ENCODE data around the gene SCLY. TPM values are rescaled to one million over a fixed set of nuclear protein-coding genes. Genes with fewer than 3 reads are reported as not detected.

SCLY gene
- polyA plus RNA-seq, 1 of the 3 experiments (the other 2 are of a cell fraction): 20.9 TPM

GRCh38 chr2:238060096-238060541, 682 bp upstream of the SCLY start:
- peak overlapping the region; percentile 87 for H2AFZ ChIP-seq (ENCODE audit: low read depth)
- POLR2A ChIA-PET: interaction anchor here (1.0 to 1.5 kb wide), 8 partner anchors 13 to 202 kb away, joined by 3 to 6 read pairs (median 3); no protein-coding TSS in a partner anchor

More at GRCh38 chr2:238060096-238060541, 682 bp upstream of the SCLY start:
- Histone ChIP-seq H3K9me3 (no peaks in the 10 kb centered on the region), H3K4me3 (ENCODE audit: low read depth in 2 of 2, low read length in 1 of 2) (peak overlapping the region; percentile 71 to 88), H3K27me3 (ENCODE audit: insufficient read depth) (no peaks in the 10 kb centered on the region), H3K27ac (ENCODE audit: low read depth in 2 of 2, low read length in 1 of 2) (peak overlapping the region; percentile 79 to 91), H4K20me1 (ENCODE audit: insufficient read depth) (no peaks in the 10 kb centered on the region), H3K79me2 (ENCODE audit: insufficient read depth) (peaks cover 18% of the 10 kb centered on the region; the same call in 1 of the 2 replicates), H3K36me3 (replicated peaks in 1 of 2; ENCODE audit: control insufficient read depth in 1 of 2, insufficient read depth in 2 of 2, low read length in 1 of 2) (peaks cover 9 to 12% of the 10 kb centered on the region in 2 experiments), H3K9me2 (no peaks in the 10 kb centered on the region), H3K9ac (peak overlapping the region; percentile 96), H3K4me1 (ENCODE audit: control insufficient read depth in 1 of 2, insufficient read depth in 2 of 2, low read depth in 1 of 2, low read length in 1 of 2) (peaks cover 5 to 13% of the 10 kb centered on the region in 2 experiments; a peak in 3 of 4 replicates), H3F3A (replicated peaks; ENCODE audit: insufficient read depth) (no peaks in the 10 kb centered on the region), H3K4me2 (peak overlapping the region; percentile 78)
- no peak for TF ChIP-seq TEAD4 (IDR thresholded peaks at IDR 0.05; ENCODE audit: borderline replicate concordance, insufficient read depth)
- no peak for TF ChIP-seq PBX3 (IDR thresholded peaks at IDR 0.05)
- no peak for TF ChIP-seq YY1 (IDR thresholded peaks at IDR 0.05; ENCODE audit: low read depth)
- TF ChIP-seq MEF2A (IDR thresholded peaks at IDR 0.05; ENCODE audit: borderline replicate concordance, low read depth): no peak
- TF ChIP-seq, protein P1, sequence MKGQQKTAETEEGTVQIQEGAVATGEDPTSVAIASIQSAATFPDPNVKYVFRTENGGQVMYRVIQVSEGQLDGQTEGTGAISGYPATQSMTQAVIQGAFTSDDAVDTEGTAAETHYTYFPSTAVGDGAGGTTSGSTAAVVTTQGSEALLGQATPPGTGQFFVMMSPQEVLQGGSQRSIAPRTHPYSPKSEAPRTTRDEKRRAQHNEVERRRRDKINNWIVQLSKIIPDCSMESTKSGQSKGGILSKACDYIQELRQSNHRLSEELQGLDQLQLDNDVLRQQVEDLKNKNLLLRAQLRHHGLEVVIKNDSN (IDR thresholded peaks at IDR 0.05; ENCODE audit: borderline replicate concordance, low read depth): no peak
- no peak for TF ChIP-seq SMC3 (IDR thresholded peaks at IDR 0.05; ENCODE audit: low read depth, low read length)
- TF ChIP-seq ELF1 (IDR thresholded peaks at IDR 0.05): no peak
- no peak for TF ChIP-seq NRF1 (IDR thresholded peaks at IDR 0.05; ENCODE audit: low read depth, low read length)
- no peak for TF ChIP-seq GATA2 (CRISPR knock-in tag; IDR thresholded peaks at IDR 0.05)
- no peak for TF ChIP-seq USF2 (IDR thresholded peaks at IDR 0.05; ENCODE audit: borderline replicate concordance, low read depth, low read length)
- TF ChIP-seq POLR2AphosphoS5 (IDR thresholded peaks at IDR 0.05; ENCODE audit: low read depth, low read length): no peak
- no peak for TF ChIP-seq RAD21 (IDR thresholded peaks at IDR 0.05; ENCODE audit: low read length)
- TF ChIP-seq NFIC (IDR thresholded peaks at IDR 0.05; ENCODE audit: borderline replicate concordance): no peak
- no peak for TF ChIP-seq TCF12 (IDR thresholded peaks at IDR 0.05)
- no peak for TF ChIP-seq IRF3 (IDR thresholded peaks at IDR 0.05; ENCODE audit: low read depth, low read length)
- no peak for TF ChIP-seq GABPA (IDR thresholded peaks at IDR 0.05; ENCODE audit: low read depth)
- no peak for TF ChIP-seq REST (IDR thresholded peaks at IDR 0.05; ENCODE audit: low read depth, low read length)
- no peak for TF ChIP-seq RCOR1 (IDR thresholded peaks at IDR 0.05; ENCODE audit: low read length)
- 3% methylated on average over 13 of the region's 18 CpGs for WGBS (ENCODE audit: low lambda C conversion rate)
- CTCF ChIA-PET: interaction anchor here (1.0 to 1.1 kb wide), 2 partner anchors 77 to 196 kb away, joined by 3 read pairs; no protein-coding TSS in a partner anchor
- DNase-seq: no peak

All from SK-N-SH (cell line).